Measurements from ENCODE around the gene RCOR3. TPM values are rescaled to one million over a fixed set of nuclear protein-coding genes. Genes with fewer than 3 reads are reported as not detected.
"Not testable (repeated sequence)": the region's sequence is repeated elsewhere in the genome, so short reads cannot be mapped to it uniquely, and the experiment has no call there.

Gene RCOR3
- total RNA-seq, 1 donor from 2014 or later, result 53.0 TPM

GRCh38 chr1:211320980-211321379 lies 61.8 kb downstream of the RCOR3 start:
- DNase-seq, result no peak
- ATAC-seq, result no peak
- intact Hi-C loops (cut with micrococcal nuclease), result no loop called here

- ATAC-seq; intact Hi-C loops (cut with micrococcal nuclease); DNase-seq: not testable (repeated sequence)
Measured at GRCh38 chr1:211321646-211322045, 62.5 kb downstream of the RCOR3 start.

- intact Hi-C loops (cut with micrococcal nuclease), result no loop called here
- no peak for DNase-seq
- ATAC-seq, result peak; percentile 45
Measured at GRCh38 chr1:211323156-211324063, 64.2 kb downstream of the RCOR3 start.

DNA sequence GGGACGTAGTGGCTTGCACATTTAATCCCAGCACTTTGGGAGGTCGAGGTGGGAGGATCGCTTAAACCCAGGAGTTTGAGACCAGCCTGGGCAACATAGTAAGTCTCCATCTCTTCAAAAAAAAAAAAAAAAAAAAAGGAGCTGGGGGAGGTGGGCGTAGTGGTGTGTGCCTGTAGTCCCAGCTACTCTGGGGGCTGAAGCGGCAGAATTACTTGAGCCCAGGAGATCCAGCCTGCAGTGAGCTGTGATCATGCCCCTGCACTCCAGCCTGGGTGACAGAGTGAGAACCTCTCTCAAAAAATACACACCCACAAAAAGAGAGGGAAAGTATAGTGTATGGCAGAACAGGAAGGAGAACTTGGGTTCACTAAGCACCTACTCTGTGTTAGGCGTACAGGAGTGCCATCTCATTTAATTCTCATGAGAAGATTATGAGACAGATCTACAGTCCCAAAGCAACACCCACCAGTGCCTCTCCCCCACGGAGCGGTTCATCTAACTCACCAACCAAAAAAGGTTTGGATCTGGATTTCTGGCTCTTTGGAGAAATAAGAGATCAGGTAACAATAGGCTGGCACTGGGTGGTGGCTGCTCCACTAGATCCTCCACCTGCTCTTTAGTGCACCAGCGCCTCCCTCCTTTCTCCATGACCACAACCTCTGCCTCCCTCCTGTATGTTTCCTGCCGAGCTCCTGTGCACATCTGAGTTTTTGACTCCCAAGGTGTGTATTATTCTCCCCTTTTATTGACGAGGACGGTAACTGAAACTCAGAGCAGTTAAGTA lies 66.0 kb downstream of the RCOR3 start:
- ATAC-seq (no peak), DNase-seq (no peak)
- intact Hi-C loops (cut with micrococcal nuclease), result no loop called here

DNA sequence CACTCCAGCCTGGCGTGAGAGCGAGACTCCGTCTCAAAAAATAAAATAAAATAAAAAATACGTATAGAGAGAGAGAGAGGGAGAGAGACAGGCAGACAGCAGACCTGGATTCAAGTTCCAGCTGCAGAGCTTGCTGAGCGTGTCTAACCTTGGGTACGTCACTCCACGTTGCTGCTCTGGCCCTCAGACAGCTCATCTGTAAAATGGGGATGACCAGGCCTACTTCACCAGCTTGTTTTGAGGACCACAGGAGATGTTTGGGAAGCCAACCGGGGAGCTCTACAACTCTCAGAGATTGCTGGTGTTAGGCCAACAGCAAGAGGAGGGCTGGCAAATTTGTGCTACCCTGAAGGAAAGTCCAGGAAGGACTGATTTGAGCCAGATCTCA lies 67.0 kb downstream of the RCOR3 start:
- no peak for ATAC-seq
- DNase-seq, result no peak
- intact Hi-C loops (cut with micrococcal nuclease), result no loop called here

DNA sequence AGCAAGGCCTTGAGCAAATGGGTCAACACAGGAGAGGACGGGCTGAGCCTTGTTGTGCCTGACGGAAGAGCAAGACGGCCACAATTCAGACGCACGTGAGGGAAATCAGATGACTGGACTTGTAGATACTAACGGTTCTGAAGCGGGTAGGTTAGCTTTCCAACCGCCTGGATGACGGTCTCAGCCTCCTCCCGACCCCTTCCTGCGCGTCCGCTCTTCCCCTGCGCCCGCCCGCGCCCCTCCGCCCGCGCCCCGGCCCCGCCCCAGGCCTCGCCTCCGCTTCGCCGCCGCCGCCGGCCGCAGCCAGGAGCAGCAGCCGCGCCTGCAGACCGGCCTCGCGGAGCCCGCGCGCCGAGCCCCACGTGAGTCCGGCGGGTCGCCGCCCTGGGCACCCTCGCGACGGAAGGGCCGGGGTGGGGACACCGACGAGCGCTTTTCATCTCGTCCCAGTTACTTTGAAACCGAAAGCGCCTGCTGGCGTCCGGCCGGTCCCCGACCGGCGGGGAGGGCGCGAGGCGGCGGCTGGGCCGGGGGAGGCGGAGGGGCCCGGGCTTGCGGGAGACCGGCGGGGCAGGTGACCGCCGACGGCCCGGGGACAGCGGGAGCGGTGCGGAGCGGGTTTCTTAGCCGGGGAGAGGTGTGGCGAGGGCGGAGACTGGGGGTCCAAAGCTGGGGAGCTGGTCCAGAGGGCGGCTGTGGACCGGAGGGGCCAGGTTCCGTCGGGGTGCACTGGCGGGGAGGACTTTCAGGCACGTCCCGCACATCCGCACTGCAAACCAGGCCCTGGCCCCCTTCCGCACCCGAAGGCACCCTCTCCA lies 67.6 kb downstream of the RCOR3 start, which contains the start of gene TRAF5:
TRAF5 (plus strand) TSS at position 306 of the 818 bp plus-strand sequence. CDS start 26,407 bp downstream, outside the sequence.
- ATAC-seq (peak; percentile 86), DNase-seq (peak; percentile 73)
- intact Hi-C loops (cut with micrococcal nuclease), result no loop called here

DNA sequence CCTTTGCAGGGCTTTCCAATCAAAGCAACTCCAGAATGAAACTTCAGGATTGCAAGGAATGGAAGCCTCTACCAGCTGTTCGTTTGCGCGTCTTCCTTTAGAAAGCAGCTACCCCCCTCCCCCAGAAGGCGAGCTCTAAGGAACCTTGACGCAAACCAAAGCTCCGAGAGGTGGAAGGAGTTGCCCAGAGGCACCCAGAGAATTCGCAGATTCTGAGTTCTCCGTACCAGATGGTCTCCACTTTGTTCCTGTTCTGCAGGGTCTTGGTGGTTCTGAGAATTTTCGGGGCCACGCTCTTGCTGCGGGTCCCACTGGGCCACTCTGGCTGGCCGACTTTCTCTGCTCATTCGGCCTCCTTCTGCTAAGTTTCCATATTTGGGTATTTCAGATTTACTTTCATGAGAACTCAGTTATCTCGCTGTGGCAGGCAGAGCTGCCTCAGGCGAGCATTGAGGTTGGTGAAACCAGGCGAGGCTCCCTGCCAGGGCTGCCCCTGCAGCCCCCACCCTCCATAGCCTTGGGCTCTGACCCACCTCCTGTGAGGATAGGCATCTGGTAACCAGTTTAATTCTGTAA lies 68.3 kb downstream of the RCOR3 start:
- intact Hi-C loops (cut with micrococcal nuclease), result no loop called here
- ATAC-seq (peak; percentile 42), DNase-seq (no peak)

DNA sequence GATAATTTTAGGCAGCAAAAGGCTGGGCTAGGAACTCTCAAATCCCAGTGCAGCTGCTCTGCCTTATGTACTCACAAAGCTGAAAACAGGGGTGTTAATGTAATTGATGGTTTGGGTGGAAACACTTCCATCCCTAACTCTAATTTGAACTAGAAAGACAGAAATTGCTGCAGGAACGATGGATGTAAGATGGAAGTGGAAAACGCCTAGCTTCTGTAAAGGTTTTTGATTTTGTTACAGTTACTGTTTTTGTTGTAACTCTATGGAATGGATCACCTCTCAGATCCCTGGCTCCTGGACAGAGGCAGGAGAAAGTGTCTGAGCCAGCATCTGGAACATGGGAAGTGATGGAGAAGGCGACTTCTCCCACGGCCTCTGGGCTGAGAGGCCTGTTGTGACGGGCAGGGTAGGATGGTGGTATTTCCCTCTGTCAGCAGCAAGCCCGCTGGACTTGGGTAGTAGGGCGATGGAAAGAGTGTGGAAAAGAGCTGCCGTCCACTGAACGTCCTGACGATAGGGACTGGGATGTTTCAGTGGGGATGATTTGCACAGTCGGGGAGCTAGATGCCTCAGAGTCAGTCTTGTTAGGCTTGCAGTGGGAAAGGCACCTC lies 69.0 kb downstream of the RCOR3 start:
- DNase-seq (no peak), ATAC-seq (no peak)
- intact Hi-C loops (cut with micrococcal nuclease), result no loop called here

GRCh38 chr1:211328866-211329475 lies 69.8 kb downstream of the RCOR3 start:
- no peak for ATAC-seq
- intact Hi-C loops (cut with micrococcal nuclease), result no loop called here
- no peak for DNase-seq

- DNase-seq (no peak), ATAC-seq (no peak)
- intact Hi-C loops (cut with micrococcal nuclease), result no loop called here
Measured at GRCh38 chr1:211329764-211330201, 70.6 kb downstream of the RCOR3 start.

- no peak for ATAC-seq
- intact Hi-C loops (cut with micrococcal nuclease), result no loop called here
Measured at GRCh38 chr1:211330282-211330936, 71.2 kb downstream of the RCOR3 start.

DNA sequence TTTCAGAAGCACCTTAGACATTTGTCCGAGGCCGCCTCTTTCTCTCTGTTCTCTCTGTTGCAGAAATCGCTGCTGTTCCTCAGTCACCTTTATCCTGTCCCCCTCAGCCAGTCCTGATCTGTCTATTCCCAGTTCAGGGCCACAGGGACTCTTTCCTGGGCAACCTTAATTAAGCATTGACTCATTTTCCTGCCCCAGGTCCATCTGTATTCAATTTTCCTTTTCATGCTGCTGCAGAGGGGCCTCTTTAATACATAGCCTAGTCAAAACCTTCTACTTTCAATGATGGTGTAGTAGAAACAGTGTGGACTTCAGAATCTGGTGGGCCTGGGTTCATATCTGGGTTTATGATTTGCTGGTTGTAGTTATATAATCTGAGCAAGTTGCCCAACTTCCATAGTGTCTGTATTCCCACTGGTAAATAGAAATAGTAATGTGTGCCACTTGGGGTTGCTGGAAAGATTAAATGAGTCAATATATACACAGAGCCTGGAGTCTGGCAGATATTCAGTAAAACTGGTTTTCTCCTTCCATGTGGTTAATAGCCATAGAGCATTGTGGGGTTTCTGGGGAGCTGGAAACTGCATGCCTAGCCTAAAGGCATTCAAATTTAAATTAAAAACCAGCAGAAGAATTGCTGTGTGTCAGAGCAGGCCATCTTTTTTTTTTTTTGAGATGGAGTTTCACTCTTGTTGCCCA lies 72.0 kb downstream of the RCOR3 start:
- intact Hi-C loops (cut with micrococcal nuclease), result no loop called here
- ATAC-seq (no peak), DNase-seq (no peak)

More at GRCh38 chr1:211330282-211330936, 71.2 kb downstream of the RCOR3 start:
- DNase-seq, result no peak

DNA sequence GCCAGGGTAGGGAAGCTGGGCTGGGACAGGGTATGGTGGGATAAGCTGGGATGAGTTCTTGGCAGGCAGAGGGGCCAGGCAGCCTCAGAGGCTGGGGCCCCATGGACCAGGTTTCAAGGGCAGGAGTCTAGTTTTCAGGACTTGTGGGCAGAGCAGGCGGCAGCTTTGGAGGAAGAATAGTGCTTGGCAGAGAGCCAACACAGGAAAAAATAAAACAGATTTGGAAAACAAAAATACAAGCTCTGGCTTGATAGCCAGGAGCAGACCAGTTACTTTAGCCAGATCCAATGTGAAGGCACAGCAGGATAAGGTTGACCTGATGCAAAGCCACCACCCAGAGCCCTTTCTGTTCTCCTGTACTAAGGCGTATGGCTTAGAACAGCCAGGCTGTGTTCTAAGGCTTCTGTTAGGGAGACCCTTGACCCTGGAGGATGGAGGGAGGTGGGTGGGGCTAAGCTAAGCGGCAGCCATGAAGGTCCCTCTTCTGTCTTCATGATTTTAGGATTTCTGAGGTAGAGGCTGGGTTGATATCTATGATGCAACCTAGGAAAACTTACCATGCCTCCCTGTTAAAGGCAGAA lies 73.0 kb downstream of the RCOR3 start:
- no peak for DNase-seq
- intact Hi-C loops (cut with micrococcal nuclease), result no loop called here
- ATAC-seq, result no peak

GRCh38 chr1:211332830-211333229 lies 73.7 kb downstream of the RCOR3 start:
- intact Hi-C loops (cut with micrococcal nuclease), result no loop called here
- ATAC-seq (no peak), DNase-seq (no peak)

- ATAC-seq, result no peak
- intact Hi-C loops (cut with micrococcal nuclease), result no loop called here
- no peak for DNase-seq
Measured at GRCh38 chr1:211333906-211334305, 74.7 kb downstream of the RCOR3 start.

DNA sequence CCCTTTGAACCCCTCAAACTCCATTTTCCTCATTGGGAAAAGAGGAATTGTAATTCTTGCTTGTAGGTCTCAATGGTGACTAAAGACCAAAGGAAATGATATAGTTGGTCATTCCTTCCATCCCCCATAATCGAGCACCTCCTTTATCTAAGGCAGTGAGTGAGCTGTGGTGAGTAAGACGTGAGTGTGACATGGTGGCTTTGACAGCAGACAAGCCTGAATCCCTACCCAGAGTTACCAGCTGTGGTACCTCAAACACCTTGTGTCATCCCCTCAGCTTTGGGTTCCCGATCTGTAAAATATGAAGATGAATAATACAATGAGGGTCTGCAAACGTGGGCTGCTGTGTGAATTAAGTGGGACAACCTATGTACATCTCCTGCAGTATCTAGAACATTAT lies 75.8 kb downstream of the RCOR3 start:
- ATAC-seq (no peak), DNase-seq (no peak)
- intact Hi-C loops (cut with micrococcal nuclease), result no loop called here

All from left ventricle myocardium superior (tissue), 1 donor.